HepG2 (cell line): ENCODE results near the gene CARD9. TPM values are rescaled to one million over a fixed set of nuclear protein-coding genes. Genes with fewer than 3 reads are reported as not detected.

Experiments used
- ATF6 ChIP-seq: sonication (generic); formaldehyde crosslinking; conservative IDR thresholded peaks from 2 replicates; pipeline ENCODE4 v1.4.0; 2020; ENCODE audit warnings: missing genetic modification reagents
- EP300 ChIP-seq, 3 experiments: sonication (generic) in 1 of 3; formaldehyde crosslinking in 1 of 3; IDR thresholded peaks; 2 replicates each; pipeline versions ENCODE4 v1.5.1 to v1.6.1; 2011 to 2020; ENCODE audit warnings: low read depth in 2 of 3, low read length in 2 of 3, borderline replicate concordance in 1 of 3, improper control_type of control experiment in 1 of 3, mild to moderate bottlenecking in 1 of 3, missing genetic modification reagents in 1 of 3, moderate library complexity in 1 of 3
- GPN1 ChIP-seq: sonication (generic); formaldehyde crosslinking; IDR thresholded peaks from 2 replicates; pipeline ENCODE4 v1.5.1; 2020; ENCODE audit warnings: missing genetic modification reagents, borderline replicate concordance
- POGK ChIP-seq: sonication (generic); formaldehyde crosslinking; conservative IDR thresholded peaks from 2 replicates; pipeline ENCODE4 v1.8.0; 2022; ENCODE audit warnings: mild to moderate bottlenecking, moderate library complexity, missing genetic modification reagents
- PRPF4 ChIP-seq: fragments of 200-400 bp; formaldehyde crosslinking; IDR thresholded peaks from 2 replicates; pipeline ENCODE4 v1.6.1; 2016; ENCODE audit warnings: low read length, low read depth; ENCODE audit not compliant: poor library complexity, severe bottlenecking
- RARG ChIP-seq: sonication (generic); formaldehyde crosslinking; IDR thresholded peaks from 2 replicates; pipeline ENCODE4 v1.4.0; 2020; ENCODE audit warnings: low read depth, mild to moderate bottlenecking, missing genetic modification reagents
- SUZ12 ChIP-seq: fragments of 150-350 bp; IDR thresholded peaks from 2 replicates; pipeline ENCODE4 v1.6.1; 2014; ENCODE audit warnings: low read depth, low read length
- TARDBP ChIP-seq: sonication (generic); formaldehyde crosslinking; IDR thresholded peaks from 2 replicates; pipeline ENCODE4 v1.8.0; 2022; ENCODE audit warnings: mild to moderate bottlenecking, missing genetic modification reagents
- TCF7 ChIP-seq: sonication (generic); IDR thresholded peaks from 2 replicates; pipeline ENCODE4 v1.6.1; 2016; ENCODE audit warnings: antibody characterized with exemption, low read depth
- TP53 ChIP-seq: sonication (generic); formaldehyde crosslinking; conservative IDR thresholded peaks from 2 replicates; pipeline ENCODE4 v1.4.0; 2020; ENCODE audit warnings: missing genetic modification reagents
- ZNF326 ChIP-seq: sonication (generic); formaldehyde crosslinking; IDR thresholded peaks from 2 replicates; pipeline ENCODE4 v1.4.0; 2020; ENCODE audit warnings: missing genetic modification reagents, borderline replicate concordance
- ZNF564 ChIP-seq: sonication (generic); formaldehyde crosslinking; IDR thresholded peaks from 2 replicates; pipeline ENCODE4 v1.8.1; 2023; ENCODE audit warnings: mild to moderate bottlenecking, missing genetic modification reagents
- ZNF781 ChIP-seq: sonication (generic); formaldehyde crosslinking; IDR thresholded peaks from 2 replicates; pipeline ENCODE4 v1.5.1; 2020; ENCODE audit warnings: borderline replicate concordance, mild to moderate bottlenecking, missing genetic modification reagents; ENCODE audit errors: not compliant biosample characterization
- ZNF790 ChIP-seq: sonication (generic); formaldehyde crosslinking; IDR thresholded peaks from 2 replicates; pipeline ENCODE4 v1.8.0; 2022; ENCODE audit warnings: missing genetic modification reagents, mild to moderate bottlenecking, borderline replicate concordance
- ZNF839 ChIP-seq: sonication (generic); formaldehyde crosslinking; IDR thresholded peaks from 2 replicates; pipeline ENCODE4 v1.4.0; 2020; ENCODE audit warnings: missing genetic modification reagents, mild to moderate bottlenecking, borderline replicate concordance
- polyA plus RNA-seq, 8 experiments: library from polyadenylated mRNA; depleted of rRNA in 3 of 8; stranded (reverse) in 7 of 8; unstranded in 1 of 8; fragments of >200 nt; fragmentation: Illumina TruSeq in 4 of 8; extraction: Trizol in 4 of 8; gene quantifications; 2 replicates each; pipeline versions ENCODE4 v1.2.1 to v1.2.3, GENCODE V29; 2011 to 2016; ENCODE audit warnings: low read depth in 4 of 8, missing spikeins in 1 of 8, mixed read lengths in 1 of 8; ENCODE audit not compliant: insufficient read depth in 1 of 8
- total RNA-seq, 5 experiments: library from RNA; depleted of rRNA; stranded (reverse); fragments of >200 nt; fragmentation: Illumina TruSeq; extraction: Trizol; gene quantifications; 2 replicates each; pipeline ENCODE4 v1.2.3, GENCODE V29; 2016; ENCODE audit warnings: low read depth in 1 of 5
- TF ChIP-seq, protein P1 (sequence below): sonication (generic); formaldehyde crosslinking; IDR thresholded peaks from 2 replicates; pipeline ENCODE4 v1.4.0; 2020; ENCODE audit warnings: mild to moderate bottlenecking, missing genetic modification reagents
- TF ChIP-seq, protein P2 (sequence below): sonication (generic); formaldehyde crosslinking; IDR thresholded peaks from 2 replicates; pipeline ENCODE4 v1.5.1; 2020; ENCODE audit warnings: mild to moderate bottlenecking, missing genetic modification reagents, moderate library complexity
- TF ChIP-seq, protein P3 (sequence below): sonication (generic); formaldehyde crosslinking; IDR thresholded peaks from 2 replicates; pipeline ENCODE4 v1.5.0; 2020; ENCODE audit warnings: missing genetic modification reagents

Gene CARD9
- total and polyA plus RNA-seq, 2 of the 13 experiments (the other 11 are each of a cell fraction or from before 2014, with no cell fraction given) = 3.3 to 7.4 TPM

DNA sequence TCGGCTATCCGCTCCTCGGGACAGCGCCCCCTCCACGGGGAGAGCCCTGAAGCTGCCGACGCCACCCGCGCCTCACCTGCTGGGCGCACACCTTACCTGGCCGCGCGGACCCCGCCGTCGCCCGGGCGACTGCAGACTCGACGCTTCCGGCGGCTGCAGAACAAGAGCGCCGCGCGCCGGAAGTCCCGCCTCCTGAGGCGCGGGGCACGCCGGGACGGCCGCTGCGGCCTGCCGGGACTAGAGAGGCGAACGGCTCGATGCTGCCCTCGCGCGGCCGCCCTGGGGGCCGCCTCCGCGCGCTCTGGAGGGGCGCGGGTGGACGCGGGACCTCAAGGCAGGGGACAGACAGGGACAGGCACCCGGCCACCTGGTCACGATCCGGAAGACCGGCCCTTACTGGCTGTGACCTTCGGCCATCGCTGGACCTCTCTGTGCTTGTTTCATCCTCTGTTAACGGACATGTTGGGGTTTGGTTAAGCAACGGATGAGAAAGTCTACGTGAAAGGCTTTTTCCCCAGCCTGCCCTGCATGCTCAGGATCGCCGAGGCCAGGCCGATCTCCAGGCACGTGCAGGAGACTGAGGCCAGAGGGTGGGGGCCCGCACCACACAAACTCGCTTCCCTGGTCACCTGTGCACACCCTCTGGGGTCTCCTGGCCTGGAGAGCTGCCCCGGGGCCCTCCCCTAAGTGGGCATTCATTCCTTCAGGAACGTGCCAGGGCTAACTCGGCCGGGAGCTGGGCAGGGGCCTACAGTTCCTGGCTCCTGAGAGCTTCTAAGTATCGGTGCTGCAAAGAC, 26.8 kb upstream of the CARD9 start, which contains the start of gene SNAPC4 (continued):
- TF ChIP-seq, protein P1, sequence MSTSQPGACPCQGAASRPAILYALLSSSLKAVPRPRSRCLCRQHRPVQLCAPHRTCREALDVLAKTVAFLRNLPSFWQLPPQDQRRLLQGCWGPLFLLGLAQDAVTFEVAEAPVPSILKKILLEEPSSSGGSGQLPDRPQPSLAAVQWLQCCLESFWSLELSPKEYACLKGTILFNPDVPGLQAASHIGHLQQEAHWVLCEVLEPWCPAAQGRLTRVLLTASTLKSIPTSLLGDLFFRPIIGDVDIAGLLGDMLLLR = peak; percentile 73
- TF ChIP-seq ZNF326 (CRISPR knock-in tag) = no peak
- TF ChIP-seq ZNF781 (CRISPR knock-in tag) = no peak
- TF ChIP-seq, protein P2, sequence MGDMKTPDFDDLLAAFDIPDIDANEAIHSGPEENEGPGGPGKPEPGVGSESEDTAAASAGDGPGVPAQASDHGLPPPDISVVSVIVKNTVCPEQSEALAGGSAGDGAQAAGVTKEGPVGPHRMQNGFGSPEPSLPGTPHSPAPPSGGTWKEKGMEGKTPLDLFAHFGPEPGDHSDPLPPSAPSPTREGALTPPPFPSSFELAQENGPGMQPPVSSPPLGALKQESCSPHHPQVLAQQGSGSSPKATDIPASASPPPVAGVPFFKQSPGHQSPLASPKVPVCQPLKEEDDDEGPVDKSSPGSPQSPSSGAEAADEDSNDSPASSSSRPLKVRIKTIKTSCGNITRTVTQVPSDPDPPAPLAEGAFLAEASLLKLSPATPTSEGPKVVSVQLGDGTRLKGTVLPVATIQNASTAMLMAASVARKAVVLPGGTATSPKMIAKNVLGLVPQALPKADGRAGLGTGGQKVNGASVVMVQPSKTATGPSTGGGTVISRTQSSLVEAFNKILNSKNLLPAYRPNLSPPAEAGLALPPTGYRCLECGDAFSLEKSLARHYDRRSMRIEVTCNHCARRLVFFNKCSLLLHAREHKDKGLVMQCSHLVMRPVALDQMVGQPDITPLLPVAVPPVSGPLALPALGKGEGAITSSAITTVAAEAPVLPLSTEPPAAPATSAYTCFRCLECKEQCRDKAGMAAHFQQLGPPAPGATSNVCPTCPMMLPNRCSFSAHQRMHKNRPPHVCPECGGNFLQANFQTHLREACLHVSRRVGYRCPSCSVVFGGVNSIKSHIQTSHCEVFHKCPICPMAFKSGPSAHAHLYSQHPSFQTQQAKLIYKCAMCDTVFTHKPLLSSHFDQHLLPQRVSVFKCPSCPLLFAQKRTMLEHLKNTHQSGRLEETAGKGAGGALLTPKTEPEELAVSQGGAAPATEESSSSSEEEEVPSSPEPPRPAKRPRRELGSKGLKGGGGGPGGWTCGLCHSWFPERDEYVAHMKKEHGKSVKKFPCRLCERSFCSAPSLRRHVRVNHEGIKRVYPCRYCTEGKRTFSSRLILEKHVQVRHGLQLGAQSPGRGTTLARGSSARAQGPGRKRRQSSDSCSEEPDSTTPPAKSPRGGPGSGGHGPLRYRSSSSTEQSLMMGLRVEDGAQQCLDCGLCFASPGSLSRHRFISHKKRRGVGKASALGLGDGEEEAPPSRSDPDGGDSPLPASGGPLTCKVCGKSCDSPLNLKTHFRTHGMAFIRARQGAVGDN (CRISPR knock-in tag) = peak; percentile 94
- no peak for TF ChIP-seq TP53
- no peak for TF ChIP-seq RARG (CRISPR knock-in tag)
- peak; percentile 36; the same call in 1 of the 2 replicates for TF ChIP-seq TCF7
- TF ChIP-seq GPN1 = no peak
- TF ChIP-seq ZNF564 = no peak
- peak; percentile 73; the same call in 1 of the 2 replicates for TF ChIP-seq ZNF790 (CRISPR knock-in tag)
- no peak for TF ChIP-seq ZNF839 (CRISPR knock-in tag)
- TF ChIP-seq, protein P3, sequence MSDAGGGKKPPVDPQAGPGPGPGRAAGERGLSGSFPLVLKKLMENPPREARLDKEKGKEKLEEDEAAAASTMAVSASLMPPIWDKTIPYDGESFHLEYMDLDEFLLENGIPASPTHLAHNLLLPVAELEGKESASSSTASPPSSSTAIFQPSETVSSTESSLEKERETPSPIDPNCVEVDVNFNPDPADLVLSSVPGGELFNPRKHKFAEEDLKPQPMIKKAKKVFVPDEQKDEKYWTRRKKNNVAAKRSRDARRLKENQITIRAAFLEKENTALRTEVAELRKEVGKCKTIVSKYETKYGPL = no peak
- no peak for TF ChIP-seq PRPF4
- TF ChIP-seq SUZ12 = peak; percentile 56; the same call in 1 of the 2 replicates
- TF ChIP-seq EP300 (IDR thresholded peaks at IDR 0.05; ENCODE audit: low read depth in 2 of 2, low read length in 2 of 2) = no peak
- peak; percentile 15; the same call in 1 of the 2 replicates for TF ChIP-seq EP300 (CRISPR knock-in tag; IDR thresholded peaks at IDR 0.05; ENCODE audit: borderline replicate concordance)
- TF ChIP-seq ATF6 (CRISPR knock-in tag) = no peak
- TF ChIP-seq POGK (CRISPR knock-in tag) = no peak
- TF ChIP-seq TARDBP (CRISPR knock-in tag) = peak; percentile 95
